Trophoblast cell (in vitro differentiated cells and primary cell): ENCODE measurements around the gene SOS2.

Experiments
- DNase-seq, 2 donors: peaks; one replicate each; pipeline ENCODE4 v3.0.0-alpha.2; 2016
- H2AFZ ChIP-seq: 2 replicates; pipeline ENCODE4 v1.6.1; 2013; ENCODE audit warnings: low read length, moderate library complexity, mild to moderate bottlenecking; ENCODE audit not compliant: insufficient read depth, poor library complexity
- H2AK5ac ChIP-seq: 2 replicates; pipeline ENCODE4 v1.6.1; 2013; ENCODE audit warnings: mild to moderate bottlenecking, low read length
- H2BK120ac ChIP-seq: 2 replicates; pipeline ENCODE4 v1.6.1; 2013; ENCODE audit warnings: low read length, mild to moderate bottlenecking, moderate library complexity; ENCODE audit not compliant: insufficient read depth, poor library complexity
- H2BK12ac ChIP-seq: 2 replicates; pipeline ENCODE4 v1.6.1; 2013; ENCODE audit warnings: mild to moderate bottlenecking, low read length, moderate library complexity
- H2BK5ac ChIP-seq: 2 replicates; pipeline ENCODE4 v1.6.1; 2013; ENCODE audit warnings: low read length, low read depth, moderate library complexity, mild to moderate bottlenecking; ENCODE audit not compliant: poor library complexity
- H3K14ac ChIP-seq: 2 replicates; pipeline ENCODE4 v1.6.1; 2013; ENCODE audit warnings: mild to moderate bottlenecking, low read length
- H3K18ac ChIP-seq: 2 replicates; pipeline ENCODE4 v1.6.1; 2013; ENCODE audit warnings: mild to moderate bottlenecking, low read length
- H3K23ac ChIP-seq: 2 replicates; pipeline ENCODE4 v1.6.1; 2013; ENCODE audit warnings: low read length
- H3K27ac ChIP-seq: 2 replicates; pipeline ENCODE4 v1.5.1; 2013; ENCODE audit warnings: low read depth, mild to moderate bottlenecking, inconsistent platforms, low read length, moderate library complexity
- H3K27me3 ChIP-seq: 2 replicates; pipeline ENCODE4 v1.6.1; 2013; ENCODE audit warnings: inconsistent platforms, mild to moderate bottlenecking, low read length, moderate library complexity; ENCODE audit not compliant: insufficient read depth
- H3K36me3 ChIP-seq, 2 experiments: 1 replicate in 1 of 2; 2 replicates in 1 of 2; pipeline ENCODE4 v1.6.1; 2013; ENCODE audit warnings: low read length in 2 of 2, mild to moderate bottlenecking in 2 of 2, moderate library complexity in 1 of 2; ENCODE audit not compliant: insufficient read depth in 2 of 2, control insufficient read depth in 1 of 2
- H3K4ac ChIP-seq: 2 replicates; pipeline ENCODE4 v1.6.1; 2013; ENCODE audit warnings: low read depth, mild to moderate bottlenecking, low read length, moderate library complexity
- H3K4me1 ChIP-seq, 2 experiments: 1 replicate in 1 of 2; 2 replicates in 1 of 2; pipeline ENCODE4 v1.6.1; 2013; ENCODE audit warnings: low read length in 2 of 2, mild to moderate bottlenecking in 2 of 2, moderate library complexity in 1 of 2; ENCODE audit not compliant: insufficient read depth in 2 of 2, control insufficient read depth in 1 of 2
- H3K4me2 ChIP-seq: 2 replicates; pipeline ENCODE4 v1.6.1; 2013; ENCODE audit warnings: inconsistent platforms, mild to moderate bottlenecking, low read length, moderate library complexity
- H3K4me3 ChIP-seq: 2 replicates; pipeline ENCODE4 v1.5.1; 2013; ENCODE audit warnings: mild to moderate bottlenecking, low read depth, low read length, inconsistent platforms
- H3K79me1 ChIP-seq: one replicate; pipeline ENCODE4 v1.6.1; 2013; ENCODE audit warnings: low read length
- H3K79me2 ChIP-seq: 2 replicates; pipeline ENCODE4 v1.6.1; 2013; ENCODE audit warnings: low read length, mild to moderate bottlenecking; ENCODE audit not compliant: control insufficient read depth, insufficient read depth, poor library complexity
- H3K9ac ChIP-seq: 2 replicates; pipeline ENCODE4 v1.6.1; 2013; ENCODE audit warnings: mild to moderate bottlenecking, low read length
- H3K9me3 ChIP-seq: 2 replicates; pipeline ENCODE4 v1.6.1; 2013; ENCODE audit warnings: low read depth, mild to moderate bottlenecking, control low read depth, inconsistent platforms, low read length; ENCODE audit not compliant: insufficient read depth
- H4K12ac ChIP-seq: 2 replicates; pipeline ENCODE4 v1.6.1; 2013; ENCODE audit warnings: low read depth, mild to moderate bottlenecking, low read length, moderate library complexity
- H4K8ac ChIP-seq: 2 replicates; pipeline ENCODE4 v1.6.1; 2013; ENCODE audit warnings: low read depth, mild to moderate bottlenecking, low read length, moderate library complexity
- H4K91ac ChIP-seq: one replicate; pipeline ENCODE4 v1.6.1; 2013; ENCODE audit warnings: low read depth, mild to moderate bottlenecking, low read length, moderate library complexity
- whole genome bisulfite sequencing: extraction: QIAGEN DNeasy Blood & Tissue Kit; methylation state at CpG from one replicate; pipeline ENCODE4 v1.1.7; 2013; ENCODE audit warnings: missing lambda C conversion rate; ENCODE audit not compliant: insufficient read length, insufficient coverage; ENCODE audit errors: extremely low coverage; 5-methylcytosine and 5-hydroxymethylcytosine counted together

SOS2 gene

GRCh38 chr14:50085570-50086320 lies 145.6 kb downstream of the SOS2 start:
- 100% methylated on average over 1 of the region's 10 CpGs for WGBS
- Histone ChIP-seq H4K91ac (no peak overlapping the region), H3K4me1 (peaks cover 13 to 15% of the 10 kb centered on the region in 2 experiments)

DNA sequence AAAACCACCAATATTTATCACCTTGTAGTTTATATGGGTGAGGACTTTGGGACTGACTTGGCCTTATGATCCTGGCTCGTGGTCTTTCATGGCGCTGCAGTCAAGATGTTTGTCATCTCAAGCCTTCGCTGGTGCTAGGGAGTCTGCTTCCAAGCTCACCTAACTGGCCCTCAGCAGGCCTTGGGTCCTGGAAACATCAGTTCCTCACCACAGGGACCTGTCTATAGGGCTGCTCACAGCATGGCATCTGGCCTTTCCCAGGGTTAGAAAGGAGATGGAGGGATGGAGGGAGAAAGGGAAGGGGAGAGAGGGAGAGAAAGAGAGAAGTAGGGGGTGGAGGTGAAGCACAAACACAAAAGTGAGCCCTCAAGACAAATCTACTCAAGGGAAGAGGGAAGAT lies 146.7 kb downstream of the SOS2 start:
- Histone ChIP-seq H2BK120ac (no peak overlapping the region), H3K79me1 (peaks cover 14% of the 10 kb centered on the region), H3K4me1 (peaks cover 13 to 15% of the 10 kb centered on the region in 2 experiments), H3K36me3 (peaks cover 4 to 5% of the 10 kb centered on the region in 2 experiments), H2AK5ac (peak overlapping the region; percentile 4), H3K27ac (no peak overlapping the region), H3K9ac (no peak overlapping the region), H3K23ac (no peak overlapping the region), H3K4me3 (no peak overlapping the region), H3K4me2 (no peak overlapping the region), H2BK5ac (no peak overlapping the region), H3K9me3 (no peaks in the 10 kb centered on the region), H4K8ac (no peak overlapping the region), H3K14ac (peak overlapping the region; percentile 2), H2BK12ac (no peak overlapping the region), H4K12ac (no peak overlapping the region), H3K79me2 (peaks cover 4% of the 10 kb centered on the region), H2AFZ (no peak overlapping the region), H3K18ac (no peak overlapping the region), H3K4ac (no peak overlapping the region), H3K27me3 (no peaks in the 10 kb centered on the region), H4K91ac (peak overlapping the region; percentile 8)
- DNase-seq: no peak
- WGBS: no CpG with 5 or more reads among the region's 3 CpGs

More at GRCh38 chr14:50085570-50086320, 145.6 kb downstream of the SOS2 start:
- H3K79me2 ChIP-seq: peaks cover 4% of the 10 kb centered on the region
- no peak overlapping the region for H3K4ac ChIP-seq
- H3K4me2 ChIP-seq: no peak overlapping the region
- H3K9me3 ChIP-seq: no peaks in the 10 kb centered on the region
- no peak overlapping the region for H2AFZ ChIP-seq
- no peak for DNase-seq
- no peak overlapping the region for H2BK5ac ChIP-seq
- no peak overlapping the region for H4K8ac ChIP-seq
- H3K36me3 ChIP-seq: peaks cover 4 to 5% of the 10 kb centered on the region in 2 experiments
- H3K9ac ChIP-seq: no peak overlapping the region
- no peak overlapping the region for H2BK120ac ChIP-seq
- no peaks in the 10 kb centered on the region for H3K27me3 ChIP-seq
- H2BK12ac ChIP-seq: no peak overlapping the region
- H3K4me3 ChIP-seq: no peak overlapping the region
- H3K14ac ChIP-seq: no peak overlapping the region
- H4K12ac ChIP-seq: no peak overlapping the region
- H3K23ac ChIP-seq: no peak overlapping the region
- H3K79me1 ChIP-seq: peaks cover 14% of the 10 kb centered on the region
- H3K18ac ChIP-seq: no peak overlapping the region
- H2AK5ac ChIP-seq: no peak overlapping the region
- no peak overlapping the region for H3K27ac ChIP-seq

- Histone ChIP-seq H3K9me3 (no peaks in the 10 kb centered on the region), H4K8ac (peak overlapping the region; percentile 20), H3K14ac (peak overlapping the region; percentile 7), H3K27ac (no peak overlapping the region), H3K4ac (no peak overlapping the region), H4K91ac (peak overlapping the region; percentile 30), H2BK120ac (peak overlapping the region; percentile 28), H3K18ac (peak overlapping the region; percentile 48), H3K79me2 (peaks cover 4% of the 10 kb centered on the region), H3K4me2 (no peak overlapping the region), H3K27me3 (no peaks in the 10 kb centered on the region), H2AK5ac (peak overlapping the region; percentile 92), H3K9ac (no peak overlapping the region), H2AFZ (peak overlapping the region; percentile 39), H4K12ac (peak overlapping the region; percentile 12), H2BK12ac (peak overlapping the region; percentile 63), H3K4me1 (peaks cover 13 to 15% of the 10 kb centered on the region in 2 experiments), H3K79me1 (peaks cover 14% of the 10 kb centered on the region), H3K4me3 (no peak overlapping the region), H3K23ac (no peak overlapping the region), H2BK5ac (no peak overlapping the region), H3K36me3 (peaks cover 3 to 5% of the 10 kb centered on the region in 2 experiments)
- WGBS: no CpG with 5 or more reads among the region's 17 CpGs
- no peak for DNase-seq
Observed at GRCh38 chr14:50083467-50084337, 147.7 kb downstream of the SOS2 start.

DNA sequence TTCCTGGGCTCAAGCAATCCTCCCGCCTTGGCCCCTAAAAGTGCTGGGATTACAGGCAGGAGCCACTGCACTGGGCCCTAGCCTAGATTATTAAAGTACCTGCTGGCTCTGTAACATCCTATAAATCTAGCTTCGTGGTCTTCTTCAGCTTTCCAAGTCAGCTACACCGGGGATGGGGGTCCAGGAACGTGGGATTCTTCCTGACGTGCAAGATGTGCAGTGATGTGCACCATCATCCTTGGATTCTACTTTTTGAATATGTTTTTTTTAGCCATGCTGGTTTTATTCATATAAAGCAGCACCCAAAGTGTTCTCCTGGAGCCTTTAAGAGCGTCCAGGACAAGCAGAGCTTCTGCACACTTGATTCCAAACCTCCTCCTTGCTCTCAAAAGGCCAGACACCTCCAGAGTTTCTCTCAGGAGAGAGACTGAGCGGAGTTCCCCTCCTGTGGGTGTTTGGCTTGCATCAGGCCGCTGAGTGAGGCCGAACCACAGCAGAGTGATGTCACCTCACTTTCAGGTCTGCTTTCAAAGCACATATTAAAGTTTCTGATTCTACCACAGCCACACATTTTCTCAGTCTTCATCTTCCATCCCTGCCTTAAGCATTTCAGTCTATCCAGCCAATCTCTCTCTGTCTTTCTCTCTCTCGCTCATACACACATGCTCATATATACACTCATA lies 148.5 kb downstream of the SOS2 start:
- peak overlapping the region; percentile 74 for H2BK5ac ChIP-seq
- no peak overlapping the region for H3K9ac ChIP-seq
- H3K36me3 ChIP-seq: peaks cover 3 to 5% of the 10 kb centered on the region in 2 experiments
- WGBS: no CpG with 5 or more reads among the region's 10 CpGs
- no peak overlapping the region for H2AFZ ChIP-seq
- H4K8ac ChIP-seq: peak overlapping the region; percentile 57
- no peak overlapping the region for H4K12ac ChIP-seq
- H3K79me2 ChIP-seq: peaks cover 4% of the 10 kb centered on the region
- peaks cover 10 to 15% of the 10 kb centered on the region in 2 experiments for H3K4me1 ChIP-seq
- peak overlapping the region; percentile 84 for H4K91ac ChIP-seq
- peak overlapping the region; percentile 86 for H2AK5ac ChIP-seq
- peaks cover 14% of the 10 kb centered on the region for H3K79me1 ChIP-seq
- no peak overlapping the region for H3K4me2 ChIP-seq
- no peaks in the 10 kb centered on the region for H3K9me3 ChIP-seq
- no peak overlapping the region for H3K23ac ChIP-seq
- H3K4me3 ChIP-seq: no peak overlapping the region
- peak overlapping the region; percentile 30 for H2BK120ac ChIP-seq
- peak in 1 of 2 donors; percentile 6 for DNase-seq
- peak overlapping the region; percentile 46 for H3K14ac ChIP-seq
- no peaks in the 10 kb centered on the region for H3K27me3 ChIP-seq
- peak overlapping the region; percentile 40 for H3K4ac ChIP-seq
- H3K18ac ChIP-seq: peak overlapping the region; percentile 51
- H2BK12ac ChIP-seq: peak overlapping the region; percentile 70
- H3K27ac ChIP-seq: peak overlapping the region; percentile 20
